Type B pancreatic cell (in vitro differentiated cells): ENCODE measurements around the gene CASTOR1. TPM values are rescaled to one million over a fixed set of nuclear protein-coding genes. Genes with fewer than 3 reads are reported as not detected.

Source experiments
- DNase-seq: peaks from one replicate; pipeline ENCODE4 v3.0.0; 2021; ENCODE audit warnings: mixed read lengths; ENCODE audit not compliant: unreplicated experiment; ENCODE audit errors: extremely low spot score
- H3K27ac Mint-ChIP-seq: 2 replicates; pipeline ENCODE4 v1.8.0; 2021; ENCODE audit warnings: mild to moderate bottlenecking, mixed read lengths
- H3K27me3 Mint-ChIP-seq: 2 replicates; pipeline ENCODE4 v1.8.0; 2021; ENCODE audit warnings: mixed read lengths
- H3K36me3 Mint-ChIP-seq: 2 replicates; pipeline ENCODE4 v1.8.0; 2021; ENCODE audit warnings: mixed read lengths
- H3K4me1 Mint-ChIP-seq: one replicate; pipeline ENCODE4 v1.8.0; 2021; ENCODE audit warnings: mixed read lengths; ENCODE audit not compliant: unreplicated experiment
- H3K4me3 Mint-ChIP-seq: 2 replicates; pipeline ENCODE4 v1.8.0; 2021; ENCODE audit warnings: mild to moderate bottlenecking, mixed read lengths
- H3K9me3 Mint-ChIP-seq: 2 replicates; pipeline ENCODE4 v1.8.0; 2021; ENCODE audit warnings: mixed read lengths
- total RNA-seq: library from RNA; stranded (reverse); gene quantifications from 2 replicates; pipeline ENCODE4 v1.2.1, GENCODE V29; 2021; ENCODE audit warnings: low replicate concordance
- TF ChIP-seq, protein P1 (sequence below): fragments of 200-600 bp; sonication (generic); conservative IDR thresholded peaks from 2 replicates; pipeline ENCODE4 v1.5.0; 2021; ENCODE audit warnings: antibody characterized with exemption, mild to moderate bottlenecking

The CASTOR1 gene
- total RNA-seq, 1 donor from 2014 or later = 11.4 TPM

GRCh38 chr22:30284666-30285065, 4.6 kb downstream of the CASTOR1 start:
- TF ChIP-seq, protein P1, sequence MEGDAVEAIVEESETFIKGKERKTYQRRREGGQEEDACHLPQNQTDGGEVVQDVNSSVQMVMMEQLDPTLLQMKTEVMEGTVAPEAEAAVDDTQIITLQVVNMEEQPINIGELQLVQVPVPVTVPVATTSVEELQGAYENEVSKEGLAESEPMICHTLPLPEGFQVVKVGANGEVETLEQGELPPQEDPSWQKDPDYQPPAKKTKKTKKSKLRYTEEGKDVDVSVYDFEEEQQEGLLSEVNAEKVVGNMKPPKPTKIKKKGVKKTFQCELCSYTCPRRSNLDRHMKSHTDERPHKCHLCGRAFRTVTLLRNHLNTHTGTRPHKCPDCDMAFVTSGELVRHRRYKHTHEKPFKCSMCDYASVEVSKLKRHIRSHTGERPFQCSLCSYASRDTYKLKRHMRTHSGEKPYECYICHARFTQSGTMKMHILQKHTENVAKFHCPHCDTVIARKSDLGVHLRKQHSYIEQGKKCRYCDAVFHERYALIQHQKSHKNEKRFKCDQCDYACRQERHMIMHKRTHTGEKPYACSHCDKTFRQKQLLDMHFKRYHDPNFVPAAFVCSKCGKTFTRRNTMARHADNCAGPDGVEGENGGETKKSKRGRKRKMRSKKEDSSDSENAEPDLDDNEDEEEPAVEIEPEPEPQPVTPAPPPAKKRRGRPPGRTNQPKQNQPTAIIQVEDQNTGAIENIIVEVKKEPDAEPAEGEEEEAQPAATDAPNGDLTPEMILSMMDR = no peak
- no peaks in the 10 kb centered on the region for H3K9me3 Mint-ChIP-seq
- no peaks in the 10 kb centered on the region for H3K36me3 Mint-ChIP-seq
- no peak overlapping the region for H3K4me3 Mint-ChIP-seq
- peaks cover 5% of the 10 kb centered on the region for H3K4me1 Mint-ChIP-seq
- no peak overlapping the region for H3K27ac Mint-ChIP-seq
- DNase-seq = no peak
- no peaks in the 10 kb centered on the region for H3K27me3 Mint-ChIP-seq

GRCh38 chr22:30284172-30284571, 5.1 kb downstream of the CASTOR1 start:
- Mint-ChIP-seq H3K27ac (no peak overlapping the region), H3K4me1 (peaks cover 5% of the 10 kb centered on the region), H3K4me3 (no peak overlapping the region), H3K9me3 (no peaks in the 10 kb centered on the region), H3K27me3 (no peaks in the 10 kb centered on the region), H3K36me3 (no peaks in the 10 kb centered on the region)
- DNase-seq = no peak
- TF ChIP-seq, protein P1 = no peak

- no peak for DNase-seq
- no peak overlapping the region for H3K4me3 Mint-ChIP-seq
- peaks cover 6% of the 10 kb centered on the region for H3K4me1 Mint-ChIP-seq
- no peaks in the 10 kb centered on the region for H3K27me3 Mint-ChIP-seq
- no peaks in the 10 kb centered on the region for H3K36me3 Mint-ChIP-seq
- TF ChIP-seq, protein P1 = no peak
- no peaks in the 10 kb centered on the region for H3K9me3 Mint-ChIP-seq
- no peak overlapping the region for H3K27ac Mint-ChIP-seq
These were observed 6.0 kb downstream of the CASTOR1 start for GRCh38 chr22:30283342-30283741.

DNA sequence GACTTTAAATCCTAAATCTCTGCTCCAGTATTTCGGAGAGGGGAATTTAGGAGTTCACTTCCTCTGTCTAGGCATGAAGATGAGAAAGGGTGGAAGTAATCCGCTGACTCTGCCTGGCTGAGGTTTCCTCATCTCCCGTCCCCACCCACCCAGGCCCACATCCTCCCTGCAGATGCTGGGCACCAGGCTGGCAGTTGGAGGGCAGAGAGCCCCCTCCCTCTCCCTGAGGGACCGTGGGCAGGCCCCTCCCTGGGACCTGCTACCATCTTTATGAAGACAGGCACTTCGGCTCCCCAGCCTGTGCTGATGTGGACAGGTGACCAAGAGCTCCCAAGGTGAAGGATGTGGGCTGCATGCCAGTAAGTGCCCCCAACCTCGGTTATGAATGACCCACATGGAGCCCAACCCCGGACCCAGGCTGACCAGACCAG, 6.7 kb downstream of the CASTOR1 start:
- Mint-ChIP-seq H3K4me3 (no peak overlapping the region), H3K27me3 (no peaks in the 10 kb centered on the region), H3K9me3 (no peaks in the 10 kb centered on the region), H3K27ac (no peak overlapping the region), H3K36me3 (no peaks in the 10 kb centered on the region), H3K4me1 (peaks cover 8% of the 10 kb centered on the region)
- DNase-seq = no peak
- TF ChIP-seq, protein P1 = no peak

- no peaks in the 10 kb centered on the region for H3K36me3 Mint-ChIP-seq
- no peak for DNase-seq
- TF ChIP-seq, protein P1 = no peak
- H3K9me3 Mint-ChIP-seq = no peaks in the 10 kb centered on the region
- no peak overlapping the region for H3K27ac Mint-ChIP-seq
- no peak overlapping the region for H3K4me3 Mint-ChIP-seq
- H3K4me1 Mint-ChIP-seq = peaks cover 8% of the 10 kb centered on the region
- H3K27me3 Mint-ChIP-seq = no peaks in the 10 kb centered on the region
These were observed 8.8 kb downstream of the CASTOR1 start for GRCh38 chr22:30280505-30280904.

DNA sequence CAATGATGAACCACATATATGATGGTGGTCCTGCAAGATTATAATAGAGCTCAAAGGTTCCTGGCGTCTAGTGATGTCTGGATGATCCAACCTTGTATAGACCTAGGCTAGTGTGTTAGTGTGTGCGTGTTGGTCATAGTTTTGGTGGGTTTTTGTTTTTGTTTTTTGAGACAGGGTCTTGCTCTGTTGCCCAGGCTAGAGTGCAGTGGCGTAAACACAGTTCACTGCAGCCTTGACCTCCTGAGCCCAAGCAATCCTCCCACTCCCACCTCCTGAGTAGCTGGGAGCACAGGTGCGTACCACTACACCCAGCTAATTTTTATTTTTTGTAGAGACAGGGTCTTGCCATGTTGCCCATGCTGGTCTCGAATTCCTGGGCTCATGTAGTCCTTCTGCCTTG, 9.4 kb downstream of the CASTOR1 start:
- TF ChIP-seq, protein P1 = no peak
- no peak overlapping the region for H3K4me3 Mint-ChIP-seq
- no peak for DNase-seq
- no peaks in the 10 kb centered on the region for H3K36me3 Mint-ChIP-seq
- H3K4me1 Mint-ChIP-seq = peaks cover 8% of the 10 kb centered on the region
- no peaks in the 10 kb centered on the region for H3K27me3 Mint-ChIP-seq
- no peak overlapping the region for H3K27ac Mint-ChIP-seq
- no peaks in the 10 kb centered on the region for H3K9me3 Mint-ChIP-seq
